Glutamatergic neuron (in vitro differentiated cells): Measurements from ENCODE around the gene HORMAD1. TPM values are rescaled to one million over a fixed set of nuclear protein-coding genes. Genes with fewer than 3 reads are reported as not detected.
"Not testable (repeated sequence)": the region's sequence is repeated elsewhere in the genome, so short reads cannot be mapped to it uniquely, and the experiment has no call there.

Experiments used
- DNase-seq: peaks from one replicate; pipeline ENCODE4 v3.0.0; 2022
- H3K27ac Mint-ChIP-seq: one replicate; pipeline ENCODE4 v1.8.0; 2020; ENCODE audit warnings: mild to moderate bottlenecking, mixed read lengths, inconsistent platforms; ENCODE audit not compliant: unreplicated experiment
- H3K27me3 Mint-ChIP-seq: one replicate; pipeline ENCODE4 v1.8.0; 2020; ENCODE audit warnings: mild to moderate bottlenecking, moderate library complexity, mixed read lengths, inconsistent platforms; ENCODE audit not compliant: unreplicated experiment
- H3K36me3 Mint-ChIP-seq: one replicate; pipeline ENCODE4 v1.8.0; 2020; ENCODE audit warnings: mild to moderate bottlenecking, mixed read lengths, inconsistent platforms; ENCODE audit not compliant: unreplicated experiment
- H3K4me1 Mint-ChIP-seq: one replicate; pipeline ENCODE4 v1.8.0; 2020; ENCODE audit warnings: mild to moderate bottlenecking, low read depth, mixed read lengths, inconsistent platforms; ENCODE audit not compliant: unreplicated experiment
- H3K4me3 Mint-ChIP-seq: one replicate; pipeline ENCODE4 v1.8.0; 2020; ENCODE audit warnings: mild to moderate bottlenecking, mixed read lengths, inconsistent platforms; ENCODE audit not compliant: unreplicated experiment
- H3K9me3 Mint-ChIP-seq: one replicate; pipeline ENCODE4 v1.8.0; 2020; ENCODE audit warnings: mild to moderate bottlenecking, moderate library complexity, mixed read lengths, inconsistent platforms; ENCODE audit not compliant: unreplicated experiment
- total RNA-seq: library from RNA; stranded (reverse); fragmentation: NEBNext Ultra II Directional; extraction: Animal tissue kit (Norgen Biotek cat#: 25700); gene quantifications from one replicate; pipeline ENCODE4 v1.2.1, GENCODE V29; 2021; ENCODE audit not compliant: unreplicated experiment
- TF ChIP-seq, protein P1 (sequence below): fragments of 200-600 bp; sonication (generic); IDR thresholded peaks from one replicate; pipeline ENCODE4 v1.5.0; 2021; ENCODE audit not compliant: partially characterized antibody, unreplicated experiment

HORMAD1 gene
- total RNA-seq, 1 donor from 2014 or later, result not detected

DNA sequence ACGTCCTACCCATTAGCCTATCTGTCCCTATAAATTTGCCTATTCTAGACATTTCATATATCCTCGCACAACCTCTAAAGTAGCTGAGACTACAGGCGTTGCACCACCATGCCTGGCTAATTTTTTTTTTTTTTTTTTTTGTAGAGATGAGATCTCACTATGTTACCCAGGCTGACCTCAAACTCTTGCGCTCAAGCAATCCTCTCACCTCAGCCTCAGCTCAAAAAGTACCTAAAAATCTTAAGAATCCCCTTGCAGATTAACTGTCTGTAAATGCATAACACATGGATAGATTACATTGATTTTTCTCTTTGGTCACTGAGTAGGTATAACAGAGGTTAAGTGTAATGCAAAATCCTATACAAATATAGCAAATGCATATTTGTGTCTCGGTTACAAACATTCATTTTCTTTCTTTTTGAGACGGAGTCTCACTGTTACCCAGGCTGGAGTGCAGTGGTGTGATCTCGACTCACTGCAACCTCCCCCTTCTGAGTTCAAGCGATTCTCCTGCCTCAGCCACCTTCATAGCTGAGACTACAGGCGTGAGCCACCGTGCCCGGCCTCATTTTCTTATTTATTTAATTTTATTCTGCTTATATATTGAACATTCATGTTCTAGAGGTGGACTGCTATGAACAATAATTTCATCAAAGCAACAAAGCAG, 2.3 kb downstream of the HORMAD1 start:
- Mint-ChIP-seq H3K27ac (no peak overlapping the region), H3K4me3 (no peak overlapping the region), H3K27me3 (no peaks in the 10 kb centered on the region), H3K9me3 (no peaks in the 10 kb centered on the region), H3K36me3 (peaks cover 3% of the 10 kb centered on the region), H3K4me1 (no peaks in the 10 kb centered on the region)
- TF ChIP-seq, protein P1, sequence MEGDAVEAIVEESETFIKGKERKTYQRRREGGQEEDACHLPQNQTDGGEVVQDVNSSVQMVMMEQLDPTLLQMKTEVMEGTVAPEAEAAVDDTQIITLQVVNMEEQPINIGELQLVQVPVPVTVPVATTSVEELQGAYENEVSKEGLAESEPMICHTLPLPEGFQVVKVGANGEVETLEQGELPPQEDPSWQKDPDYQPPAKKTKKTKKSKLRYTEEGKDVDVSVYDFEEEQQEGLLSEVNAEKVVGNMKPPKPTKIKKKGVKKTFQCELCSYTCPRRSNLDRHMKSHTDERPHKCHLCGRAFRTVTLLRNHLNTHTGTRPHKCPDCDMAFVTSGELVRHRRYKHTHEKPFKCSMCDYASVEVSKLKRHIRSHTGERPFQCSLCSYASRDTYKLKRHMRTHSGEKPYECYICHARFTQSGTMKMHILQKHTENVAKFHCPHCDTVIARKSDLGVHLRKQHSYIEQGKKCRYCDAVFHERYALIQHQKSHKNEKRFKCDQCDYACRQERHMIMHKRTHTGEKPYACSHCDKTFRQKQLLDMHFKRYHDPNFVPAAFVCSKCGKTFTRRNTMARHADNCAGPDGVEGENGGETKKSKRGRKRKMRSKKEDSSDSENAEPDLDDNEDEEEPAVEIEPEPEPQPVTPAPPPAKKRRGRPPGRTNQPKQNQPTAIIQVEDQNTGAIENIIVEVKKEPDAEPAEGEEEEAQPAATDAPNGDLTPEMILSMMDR, result no peak
- DNase-seq, result no peak

DNA sequence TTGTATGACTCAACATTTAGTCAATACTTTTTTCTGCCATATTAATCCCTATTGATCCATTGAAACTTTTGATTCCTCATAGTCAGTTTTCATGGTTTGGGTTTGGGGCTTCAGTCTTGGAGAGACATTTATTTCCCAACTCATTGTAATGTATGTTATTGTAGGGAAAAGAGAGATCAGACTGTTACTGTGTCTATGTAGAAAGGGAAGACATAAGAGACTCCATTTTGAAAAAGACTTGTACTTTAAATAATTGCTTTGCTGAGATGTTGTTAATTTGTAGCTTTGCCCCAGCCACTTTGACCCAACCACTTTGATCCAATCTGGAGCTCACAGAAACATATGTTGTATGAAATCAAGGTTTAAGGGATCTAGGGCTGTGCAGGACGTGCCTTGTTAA, 11.7 kb downstream of the HORMAD1 start:
- H3K27me3 Mint-ChIP-seq, DNase-seq, H3K36me3 Mint-ChIP-seq, H3K27ac Mint-ChIP-seq, H3K9me3 Mint-ChIP-seq, H3K4me1 Mint-ChIP-seq, H3K4me3 Mint-ChIP-seq: not testable (repeated sequence)

DNA sequence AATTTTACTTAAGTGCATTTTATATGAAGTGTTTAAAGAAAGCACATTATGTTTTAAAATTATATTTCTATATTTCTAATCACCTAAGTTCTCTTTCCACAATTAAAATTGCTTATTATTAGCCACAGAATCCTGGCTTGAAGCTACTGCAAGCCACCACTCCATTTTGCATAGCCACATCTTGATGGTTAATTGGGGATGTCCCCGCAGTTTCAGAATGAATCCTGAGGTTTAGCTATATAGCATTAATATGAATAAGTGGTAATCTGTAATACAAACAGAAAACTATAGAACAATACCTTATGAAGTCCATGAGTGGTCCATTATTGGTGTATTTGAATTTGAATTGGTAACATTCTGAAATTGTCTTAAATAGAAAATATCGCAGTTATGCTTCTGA, 12.1 kb downstream of the HORMAD1 start:
- Mint-ChIP-seq H3K4me3 (no peak overlapping the region), H3K36me3 (no peaks in the 10 kb centered on the region), H3K27me3 (no peaks in the 10 kb centered on the region), H3K4me1 (no peaks in the 10 kb centered on the region), H3K9me3 (no peaks in the 10 kb centered on the region), H3K27ac (no peak overlapping the region)
- TF ChIP-seq, protein P1, result no peak
- no peak for DNase-seq

DNA sequence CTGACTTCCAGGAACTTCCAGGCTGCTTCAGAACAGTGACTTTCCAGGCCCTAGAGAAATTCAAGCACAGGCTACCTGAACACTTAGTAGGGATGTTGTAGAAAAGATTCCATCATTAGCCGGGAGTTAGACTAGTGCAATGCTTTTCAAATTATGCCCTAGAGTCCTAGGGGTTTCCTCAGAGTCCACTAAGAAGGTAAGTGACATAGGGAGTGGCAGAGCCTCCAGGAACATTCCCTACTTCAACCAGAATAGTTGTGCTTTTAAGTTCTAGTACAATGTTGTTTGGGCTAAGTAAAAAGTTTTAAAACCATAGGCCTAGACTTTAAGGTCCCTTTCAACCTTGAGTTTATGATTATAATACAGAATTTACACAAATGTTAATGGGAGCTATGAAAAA, 14.6 kb downstream of the HORMAD1 start:
- DNase-seq, result no peak
- Mint-ChIP-seq H3K9me3 (no peaks in the 10 kb centered on the region), H3K36me3 (no peaks in the 10 kb centered on the region), H3K4me1 (no peaks in the 10 kb centered on the region), H3K27ac (no peak overlapping the region), H3K27me3 (no peaks in the 10 kb centered on the region), H3K4me3 (no peak overlapping the region)
- TF ChIP-seq, protein P1, result no peak

DNA sequence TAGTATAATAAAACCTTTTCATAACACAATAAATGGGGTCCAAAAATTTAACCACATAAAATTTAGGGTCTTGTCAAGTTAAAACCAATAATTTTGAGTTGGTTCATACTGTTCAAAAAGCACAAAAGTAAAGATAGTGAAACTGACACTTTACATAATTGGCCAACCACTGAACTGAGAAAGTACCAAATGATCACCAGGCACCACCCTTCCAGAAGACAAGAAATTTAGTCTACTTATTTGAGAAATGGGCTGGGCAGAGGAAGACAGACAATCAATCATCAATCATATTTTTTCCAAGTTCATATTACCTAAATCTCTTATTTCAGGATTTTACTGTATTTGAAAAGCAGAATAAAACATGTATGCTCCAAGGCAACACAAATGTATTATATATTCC, 17.3 kb downstream of the HORMAD1 start:
- Mint-ChIP-seq H3K4me3 (no peak overlapping the region), H3K27ac (no peak overlapping the region), H3K36me3 (no peaks in the 10 kb centered on the region), H3K27me3 (no peaks in the 10 kb centered on the region), H3K4me1 (no peaks in the 10 kb centered on the region), H3K9me3 (no peaks in the 10 kb centered on the region)
- DNase-seq, result no peak
- TF ChIP-seq, protein P1, result no peak
